GM23338 (cell line): ENCODE results near the gene MYO16. TPM values are rescaled to one million over a fixed set of nuclear protein-coding genes. Genes with fewer than 3 reads are reported as not detected.

ENCODE experiments used
- ATAC-seq: fragments of 200-7000 bp; cut with Tn5 transposase; 3 replicates; pipeline ENCODE4 v1.9.1; 2020
- DNase-seq: peaks from one replicate; pipeline ENCODE4 v3.0.0-alpha.2; 2015; ENCODE audit warnings: low spot score
- H2AFZ ChIP-seq: fragments of 200-600 bp; sonication (generic); 2 replicates; pipeline ENCODE4 v1.8.0; 2016; ENCODE audit warnings: antibody characterized with exemption, mild to moderate bottlenecking, moderate library complexity
- H3F3A ChIP-seq: fragments of 200-600 bp; sonication (generic); replicated peaks from 2 replicates; pipeline ENCODE4 v1.8.0; 2017; ENCODE audit warnings: antibody characterized with exemption, mixed run types, low read depth
- H3K27ac ChIP-seq: fragments of 200-600 bp; sonication (generic); 2 replicates; pipeline ENCODE4 v1.6.1; 2016; ENCODE audit warnings: low read depth
- H3K27me3 ChIP-seq: fragments of 200-600 bp; sonication (generic); 2 replicates; pipeline ENCODE4 v1.8.0; 2016; ENCODE audit warnings: mild to moderate bottlenecking, mixed run types, moderate library complexity; ENCODE audit not compliant: insufficient read depth
- H3K36me3 ChIP-seq: fragments of 200-600 bp; sonication (generic); 2 replicates; pipeline ENCODE4 v1.8.0; 2016; ENCODE audit warnings: mild to moderate bottlenecking; ENCODE audit not compliant: insufficient read depth
- H3K4me1 ChIP-seq: fragments of 200-600 bp; sonication (generic); 2 replicates; pipeline ENCODE4 v1.8.0; 2016; ENCODE audit warnings: mild to moderate bottlenecking, moderate library complexity; ENCODE audit not compliant: insufficient read depth
- H3K4me2 ChIP-seq: fragments of 200-600 bp; sonication (generic); 2 replicates; pipeline ENCODE4 v1.7.1; 2017; ENCODE audit warnings: mixed run types
- H3K4me3 ChIP-seq: fragments of 200-600 bp; sonication (generic); 2 replicates; pipeline ENCODE4 v1.6.1; 2016; ENCODE audit warnings: mixed run types
- H3K79me2 ChIP-seq: fragments of 200-600 bp; sonication (generic); replicated peaks from 2 replicates; pipeline ENCODE4 v1.8.0; 2017; ENCODE audit warnings: mild to moderate bottlenecking; ENCODE audit not compliant: insufficient read depth
- H3K9me2 ChIP-seq: fragments of 200-600 bp; sonication (generic); 2 replicates; pipeline ENCODE4 v1.8.0; 2017; ENCODE audit not compliant: insufficient read depth
- H4K20me1 ChIP-seq: fragments of 200-600 bp; sonication (generic); replicated peaks from 2 replicates; pipeline ENCODE4 v1.8.0; 2017; ENCODE audit warnings: mild to moderate bottlenecking; ENCODE audit not compliant: insufficient read depth
- H3K27ac Mint-ChIP-seq: 2 replicates; pipeline ENCODE4 v1.8.0; 2020; ENCODE audit warnings: inconsistent platforms, mild to moderate bottlenecking, moderate library complexity, mixed read lengths
- H3K27me3 Mint-ChIP-seq: 3 replicates; pipeline ENCODE4 v1.8.0; 2022; ENCODE audit warnings: low read depth, mild to moderate bottlenecking, moderate library complexity, mixed read lengths, inconsistent platforms; ENCODE audit not compliant: insufficient read depth, poor library complexity
- H3K36me3 Mint-ChIP-seq: 3 replicates; pipeline ENCODE4 v1.8.0; 2021; ENCODE audit warnings: low read depth, mild to moderate bottlenecking, inconsistent platforms, moderate library complexity, mixed read lengths
- H3K4me1 Mint-ChIP-seq: 3 replicates; pipeline ENCODE4 v1.8.0; 2020; ENCODE audit warnings: mild to moderate bottlenecking, inconsistent platforms, mixed read lengths
- H3K4me3 Mint-ChIP-seq: 3 replicates; pipeline ENCODE4 v1.8.0; 2021; ENCODE audit warnings: moderate library complexity, mild to moderate bottlenecking, inconsistent platforms, mixed read lengths
- H3K9me3 Mint-ChIP-seq: 3 replicates; pipeline ENCODE4 v1.8.0; 2020; ENCODE audit warnings: moderate library complexity, mild to moderate bottlenecking, inconsistent platforms, mixed read lengths
- CREB1 ChIP-seq: fragments of 250-450 bp; sonication (Bioruptor Pico); IDR thresholded peaks from 2 replicates; pipeline ENCODE4 v1.5.0; 2020; ENCODE audit warnings: low read depth, mild to moderate bottlenecking, moderate library complexity
- EZH2 ChIP-seq: fragments of 200-600 bp; sonication (generic); IDR thresholded peaks from one replicate; pipeline ENCODE4 v1.8.0; 2017; ENCODE audit warnings: antibody characterized with exemption, mild to moderate bottlenecking, low read depth; ENCODE audit not compliant: unreplicated experiment
- EZH2phosphoT487 ChIP-seq: fragments of 200-600 bp; sonication (generic); IDR thresholded peaks from one replicate; pipeline ENCODE4 v1.8.1; 2018; ENCODE audit warnings: antibody characterized with exemption; ENCODE audit not compliant: unreplicated experiment
- JUNB ChIP-seq: IDR thresholded peaks from one replicate; pipeline ENCODE4 v1.6.1; 2016; ENCODE audit warnings: antibody characterized with exemption; ENCODE audit not compliant: unreplicated experiment
- NANOG ChIP-seq: IDR thresholded peaks from 2 replicates; pipeline ENCODE4 v1.6.1; 2016; ENCODE audit warnings: antibody characterized with exemption, borderline replicate concordance
- STAT1 ChIP-seq: IDR thresholded peaks from one replicate; pipeline ENCODE4 v1.6.1; 2016; ENCODE audit warnings: antibody characterized with exemption; ENCODE audit not compliant: unreplicated experiment
- ZNF114 ChIP-seq: fragments of 250-450 bp; sonication (Bioruptor Pico); IDR thresholded peaks from 2 replicates; pipeline ENCODE4 v1.5.0; 2020; ENCODE audit warnings: mild to moderate bottlenecking, moderate library complexity
- ZNF331 ChIP-seq: fragments of 250-450 bp; sonication (Bioruptor Pico); IDR thresholded peaks from 2 replicates; pipeline ENCODE4 v1.5.0; 2020; ENCODE audit warnings: low read depth, mild to moderate bottlenecking, moderate library complexity
- polyA plus RNA-seq: library from polyadenylated mRNA; unstranded; fragments of >200 nt; fragmentation: Nextera tagmentation; extraction: Ambion mirVana; gene quantifications from 2 replicates; pipeline ENCODE4 v1.2.1, GENCODE V29; 2016
- total RNA-seq: library from RNA; depleted of rRNA; stranded (reverse); fragments of >200 nt; shearing (Covaris generic); gene quantifications from 2 replicates; pipeline ENCODE4 v1.2.3, GENCODE V29; 2014
- TF ChIP-seq, protein P1 (sequence below), 2 experiments: fragments of 200-600 bp in 1 of 2; sonication (generic) in 1 of 2; conservative IDR thresholded peaks; 2 replicates each; pipeline versions ENCODE4 v1.5.1 to v1.6.1; 2016 to 2017; ENCODE audit warnings: antibody characterized with exemption in 2 of 2, low read depth in 2 of 2, mild to moderate bottlenecking in 2 of 2, moderate library complexity in 1 of 2
- TF ChIP-seq, protein P2 (sequence below): fragments of 250-450 bp; sonication (Bioruptor Pico); IDR thresholded peaks from 2 replicates; pipeline ENCODE4 v1.5.0; 2020; ENCODE audit warnings: mild to moderate bottlenecking, moderate library complexity
- TF ChIP-seq, protein P3 (sequence below): IDR thresholded peaks from one replicate; pipeline ENCODE4 v1.6.1; 2018; ENCODE audit warnings: antibody characterized with exemption; ENCODE audit not compliant: unreplicated experiment

Gene MYO16
- total and polyA plus RNA-seq, 2 experiments from 2014 or later = 0.10 to 0.13 TPM

DNA sequence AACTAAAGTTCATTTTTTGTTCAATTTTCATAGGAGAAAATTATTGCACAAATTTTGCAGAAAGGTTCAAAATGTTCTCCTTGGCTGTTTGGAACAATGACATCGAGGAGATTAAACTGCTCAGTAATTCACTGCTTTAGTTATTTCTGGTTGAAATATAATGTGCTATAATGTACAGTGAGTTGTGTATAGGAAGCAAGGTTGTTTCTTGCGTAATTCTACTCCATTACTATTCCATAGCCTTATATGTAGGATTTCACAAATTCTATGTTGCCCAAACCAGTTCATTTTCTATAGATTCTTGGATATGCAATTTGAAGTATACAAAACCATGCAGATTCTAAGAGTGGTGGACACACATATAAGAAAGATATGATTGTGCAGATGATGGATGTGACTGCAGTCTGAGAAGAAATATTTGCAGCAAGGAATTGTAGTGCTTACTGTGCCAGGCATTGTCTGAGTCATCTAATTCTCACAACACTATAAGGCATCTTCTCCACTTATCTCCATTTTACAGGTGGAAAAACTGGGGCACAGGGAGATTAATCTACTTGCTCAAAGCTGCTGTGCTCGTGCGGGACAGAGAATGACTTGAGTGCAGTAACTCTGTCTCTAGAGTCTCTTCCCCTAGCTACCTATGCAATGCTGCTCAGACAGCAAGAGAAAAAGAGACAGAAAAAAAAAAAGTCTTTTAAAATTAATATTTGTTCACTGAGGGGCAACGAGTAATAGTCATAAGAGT is 515.5 kb downstream of the MYO16 start:
- TF ChIP-seq ZNF114 (CRISPR knock-in tag) (no peak), EZH2 (no peak), ZNF331 (CRISPR knock-in tag) (no peak), JUNB (no peak), CREB1 (CRISPR knock-in tag) (no peak), NANOG (no peak), EZH2phosphoT487 (no peak), STAT1 (no peak)
- TF ChIP-seq, protein P1, sequence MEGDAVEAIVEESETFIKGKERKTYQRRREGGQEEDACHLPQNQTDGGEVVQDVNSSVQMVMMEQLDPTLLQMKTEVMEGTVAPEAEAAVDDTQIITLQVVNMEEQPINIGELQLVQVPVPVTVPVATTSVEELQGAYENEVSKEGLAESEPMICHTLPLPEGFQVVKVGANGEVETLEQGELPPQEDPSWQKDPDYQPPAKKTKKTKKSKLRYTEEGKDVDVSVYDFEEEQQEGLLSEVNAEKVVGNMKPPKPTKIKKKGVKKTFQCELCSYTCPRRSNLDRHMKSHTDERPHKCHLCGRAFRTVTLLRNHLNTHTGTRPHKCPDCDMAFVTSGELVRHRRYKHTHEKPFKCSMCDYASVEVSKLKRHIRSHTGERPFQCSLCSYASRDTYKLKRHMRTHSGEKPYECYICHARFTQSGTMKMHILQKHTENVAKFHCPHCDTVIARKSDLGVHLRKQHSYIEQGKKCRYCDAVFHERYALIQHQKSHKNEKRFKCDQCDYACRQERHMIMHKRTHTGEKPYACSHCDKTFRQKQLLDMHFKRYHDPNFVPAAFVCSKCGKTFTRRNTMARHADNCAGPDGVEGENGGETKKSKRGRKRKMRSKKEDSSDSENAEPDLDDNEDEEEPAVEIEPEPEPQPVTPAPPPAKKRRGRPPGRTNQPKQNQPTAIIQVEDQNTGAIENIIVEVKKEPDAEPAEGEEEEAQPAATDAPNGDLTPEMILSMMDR (conservative IDR thresholded peaks at IDR 0.05; ENCODE audit: low read depth in 2 of 2) = no peak
- TF ChIP-seq, protein P2, sequence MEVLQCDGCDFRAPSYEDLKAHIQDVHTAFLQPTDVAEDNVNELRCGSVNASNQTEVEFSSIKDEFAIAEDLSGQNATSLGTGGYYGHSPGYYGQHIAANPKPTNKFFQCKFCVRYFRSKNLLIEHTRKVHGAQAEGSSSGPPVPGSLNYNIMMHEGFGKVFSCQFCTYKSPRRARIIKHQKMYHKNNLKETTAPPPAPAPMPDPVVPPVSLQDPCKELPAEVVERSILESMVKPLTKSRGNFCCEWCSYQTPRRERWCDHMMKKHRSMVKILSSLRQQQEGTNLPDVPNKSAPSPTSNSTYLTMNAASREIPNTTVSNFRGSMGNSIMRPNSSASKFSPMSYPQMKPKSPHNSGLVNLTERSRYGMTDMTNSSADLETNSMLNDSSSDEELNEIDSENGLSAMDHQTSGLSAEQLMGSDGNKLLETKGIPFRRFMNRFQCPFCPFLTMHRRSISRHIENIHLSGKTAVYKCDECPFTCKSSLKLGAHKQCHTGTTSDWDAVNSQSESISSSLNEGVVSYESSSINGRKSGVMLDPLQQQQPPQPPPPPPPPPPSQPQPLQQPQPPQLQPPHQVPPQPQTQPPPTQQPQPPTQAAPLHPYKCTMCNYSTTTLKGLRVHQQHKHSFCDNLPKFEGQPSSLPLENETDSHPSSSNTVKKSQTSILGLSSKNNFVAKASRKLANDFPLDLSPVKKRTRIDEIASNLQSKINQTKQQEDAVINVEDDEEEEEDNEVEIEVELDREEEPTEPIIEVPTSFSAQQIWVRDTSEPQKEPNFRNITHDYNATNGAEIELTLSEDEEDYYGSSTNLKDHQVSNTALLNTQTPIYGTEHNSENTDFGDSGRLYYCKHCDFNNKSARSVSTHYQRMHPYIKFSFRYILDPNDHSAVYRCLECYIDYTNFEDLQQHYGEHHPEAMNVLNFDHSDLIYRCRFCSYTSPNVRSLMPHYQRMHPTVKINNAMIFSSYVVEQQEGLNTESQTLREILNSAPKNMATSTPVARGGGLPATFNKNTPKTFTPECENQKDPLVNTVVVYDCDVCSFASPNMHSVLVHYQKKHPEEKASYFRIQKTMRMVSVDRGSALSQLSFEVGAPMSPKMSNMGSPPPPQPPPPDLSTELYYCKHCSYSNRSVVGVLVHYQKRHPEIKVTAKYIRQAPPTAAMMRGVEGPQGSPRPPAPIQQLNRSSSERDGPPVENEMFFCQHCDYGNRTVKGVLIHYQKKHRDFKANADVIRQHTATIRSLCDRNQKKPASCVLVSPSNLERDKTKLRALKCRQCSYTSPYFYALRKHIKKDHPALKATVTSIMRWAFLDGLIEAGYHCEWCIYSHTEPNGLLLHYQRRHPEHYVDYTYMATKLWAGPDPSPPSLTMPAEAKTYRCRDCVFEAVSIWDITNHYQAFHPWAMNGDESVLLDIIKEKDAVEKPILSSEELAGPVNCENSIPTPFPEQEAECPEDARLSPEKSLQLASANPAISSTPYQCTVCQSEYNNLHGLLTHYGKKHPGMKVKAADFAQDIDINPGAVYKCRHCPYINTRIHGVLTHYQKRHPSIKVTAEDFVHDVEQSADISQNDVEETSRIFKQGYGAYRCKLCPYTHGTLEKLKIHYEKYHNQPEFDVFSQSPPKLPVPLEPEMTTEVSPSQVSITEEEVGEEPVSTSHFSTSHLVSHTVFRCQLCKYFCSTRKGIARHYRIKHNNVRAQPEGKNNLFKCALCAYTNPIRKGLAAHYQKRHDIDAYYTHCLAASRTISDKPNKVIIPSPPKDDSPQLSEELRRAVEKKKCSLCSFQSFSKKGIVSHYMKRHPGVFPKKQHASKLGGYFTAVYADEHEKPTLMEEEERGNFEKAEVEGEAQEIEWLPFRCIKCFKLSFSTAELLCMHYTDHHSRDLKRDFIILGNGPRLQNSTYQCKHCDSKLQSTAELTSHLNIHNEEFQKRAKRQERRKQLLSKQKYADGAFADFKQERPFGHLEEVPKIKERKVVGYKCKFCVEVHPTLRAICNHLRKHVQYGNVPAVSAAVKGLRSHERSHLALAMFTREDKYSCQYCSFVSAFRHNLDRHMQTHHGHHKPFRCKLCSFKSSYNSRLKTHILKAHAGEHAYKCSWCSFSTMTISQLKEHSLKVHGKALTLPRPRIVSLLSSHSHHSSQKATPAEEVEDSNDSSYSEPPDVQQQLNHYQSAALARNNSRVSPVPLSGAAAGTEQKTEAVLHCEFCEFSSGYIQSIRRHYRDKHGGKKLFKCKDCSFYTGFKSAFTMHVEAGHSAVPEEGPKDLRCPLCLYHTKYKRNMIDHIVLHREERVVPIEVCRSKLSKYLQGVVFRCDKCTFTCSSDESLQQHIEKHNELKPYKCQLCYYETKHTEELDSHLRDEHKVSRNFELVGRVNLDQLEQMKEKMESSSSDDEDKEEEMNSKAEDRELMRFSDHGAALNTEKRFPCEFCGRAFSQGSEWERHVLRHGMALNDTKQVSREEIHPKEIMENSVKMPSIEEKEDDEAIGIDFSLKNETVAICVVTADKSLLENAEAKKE (CRISPR knock-in tag) = no peak
- TF ChIP-seq, protein P3, sequence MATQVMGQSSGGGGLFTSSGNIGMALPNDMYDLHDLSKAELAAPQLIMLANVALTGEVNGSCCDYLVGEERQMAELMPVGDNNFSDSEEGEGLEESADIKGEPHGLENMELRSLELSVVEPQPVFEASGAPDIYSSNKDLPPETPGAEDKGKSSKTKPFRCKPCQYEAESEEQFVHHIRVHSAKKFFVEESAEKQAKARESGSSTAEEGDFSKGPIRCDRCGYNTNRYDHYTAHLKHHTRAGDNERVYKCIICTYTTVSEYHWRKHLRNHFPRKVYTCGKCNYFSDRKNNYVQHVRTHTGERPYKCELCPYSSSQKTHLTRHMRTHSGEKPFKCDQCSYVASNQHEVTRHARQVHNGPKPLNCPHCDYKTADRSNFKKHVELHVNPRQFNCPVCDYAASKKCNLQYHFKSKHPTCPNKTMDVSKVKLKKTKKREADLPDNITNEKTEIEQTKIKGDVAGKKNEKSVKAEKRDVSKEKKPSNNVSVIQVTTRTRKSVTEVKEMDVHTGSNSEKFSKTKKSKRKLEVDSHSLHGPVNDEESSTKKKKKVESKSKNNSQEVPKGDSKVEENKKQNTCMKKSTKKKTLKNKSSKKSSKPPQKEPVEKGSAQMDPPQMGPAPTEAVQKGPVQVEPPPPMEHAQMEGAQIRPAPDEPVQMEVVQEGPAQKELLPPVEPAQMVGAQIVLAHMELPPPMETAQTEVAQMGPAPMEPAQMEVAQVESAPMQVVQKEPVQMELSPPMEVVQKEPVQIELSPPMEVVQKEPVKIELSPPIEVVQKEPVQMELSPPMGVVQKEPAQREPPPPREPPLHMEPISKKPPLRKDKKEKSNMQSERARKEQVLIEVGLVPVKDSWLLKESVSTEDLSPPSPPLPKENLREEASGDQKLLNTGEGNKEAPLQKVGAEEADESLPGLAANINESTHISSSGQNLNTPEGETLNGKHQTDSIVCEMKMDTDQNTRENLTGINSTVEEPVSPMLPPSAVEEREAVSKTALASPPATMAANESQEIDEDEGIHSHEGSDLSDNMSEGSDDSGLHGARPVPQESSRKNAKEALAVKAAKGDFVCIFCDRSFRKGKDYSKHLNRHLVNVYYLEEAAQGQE = no peak
- Histone ChIP-seq H3K27me3 (peaks cover 11% of the 10 kb centered on the region), H3K36me3 (peaks cover 2% of the 10 kb centered on the region; the same call in 1 of the 2 replicates), H3F3A (no peaks in the 10 kb centered on the region), H3K79me2 (no peaks in the 10 kb centered on the region), H4K20me1 (no peaks in the 10 kb centered on the region), H3K9me2 (no peaks in the 10 kb centered on the region), H3K4me1 (no peaks in the 10 kb centered on the region), H3K4me2 (no peak overlapping the region), H3K4me3 (no peak overlapping the region), H2AFZ (no peak overlapping the region), H3K27ac (no peak overlapping the region)
- Mint-ChIP-seq H3K9me3 (peaks cover 10% of the 10 kb centered on the region), H3K27me3 (peaks cover 6% of the 10 kb centered on the region), H3K4me3 (no peak overlapping the region), H3K36me3 (peaks cover 7% of the 10 kb centered on the region; the same call in 2 of the 3 replicates), H3K4me1 (peaks cover 3% of the 10 kb centered on the region; the same call in 2 of the 3 replicates), H3K27ac (no peak overlapping the region)
- ATAC-seq (no peak), DNase-seq (no peak)
